Activated naive CD8-positive, alpha-beta T cell treated with anti-CD3 and anti-CD28 coated beads, Interleukin-2, amount 10 ng/mL, durations not matched to agents 7 days and 5 days (primary cell): Measurements from ENCODE around the gene GSTM4. TPM values are rescaled to one million over a fixed set of nuclear protein-coding genes. Genes with fewer than 3 reads are reported as not detected.

Experiments
- ATAC-seq: fragments of 150-1000 bp; cut with Tn5 transposase; one replicate; pipeline ENCODE4 v1.10.0; 2021; ENCODE audit warnings: low read depth, moderate library complexity
- POLR2A ChIA-PET: fragments of 350-600 bp; sonication (Branson Sonifier 250); formaldehyde crosslinking; loops from one replicate; lab custom pipeline; 2021; ENCODE audit warnings: antibody characterized with exemption; lab: Charles Lee
- DNase-seq: peaks from one replicate; pipeline ENCODE4 v3.0.0; 2021
- H3K27ac Mint-ChIP-seq: one replicate; pipeline ENCODE4 v1.8.0; 2022; ENCODE audit warnings: mild to moderate bottlenecking, mixed read lengths
- H3K27me3 Mint-ChIP-seq: one replicate; pipeline ENCODE4 v1.8.0; 2022; ENCODE audit warnings: mild to moderate bottlenecking, moderate library complexity, mixed read lengths
- H3K36me3 Mint-ChIP-seq: one replicate; pipeline ENCODE4 v1.8.0; 2021; ENCODE audit warnings: mild to moderate bottlenecking, mixed read lengths
- H3K4me1 Mint-ChIP-seq: one replicate; pipeline ENCODE4 v1.8.0; 2021; ENCODE audit warnings: mixed read lengths
- H3K4me3 Mint-ChIP-seq: one replicate; pipeline ENCODE4 v1.8.0; 2022; ENCODE audit warnings: mild to moderate bottlenecking, moderate library complexity, mixed read lengths
- H3K9me3 Mint-ChIP-seq: one replicate; pipeline ENCODE4 v1.8.0; 2021; ENCODE audit warnings: mixed read lengths
- total RNA-seq, 2 experiments: library from RNA; stranded (reverse); gene quantifications; one replicate each; pipeline ENCODE4 v1.2.3, GENCODE V29; 2021

The GSTM4 gene
- total RNA-seq, 2 experiments from 2014 or later = 5.3 to 5.9 TPM

DNA sequence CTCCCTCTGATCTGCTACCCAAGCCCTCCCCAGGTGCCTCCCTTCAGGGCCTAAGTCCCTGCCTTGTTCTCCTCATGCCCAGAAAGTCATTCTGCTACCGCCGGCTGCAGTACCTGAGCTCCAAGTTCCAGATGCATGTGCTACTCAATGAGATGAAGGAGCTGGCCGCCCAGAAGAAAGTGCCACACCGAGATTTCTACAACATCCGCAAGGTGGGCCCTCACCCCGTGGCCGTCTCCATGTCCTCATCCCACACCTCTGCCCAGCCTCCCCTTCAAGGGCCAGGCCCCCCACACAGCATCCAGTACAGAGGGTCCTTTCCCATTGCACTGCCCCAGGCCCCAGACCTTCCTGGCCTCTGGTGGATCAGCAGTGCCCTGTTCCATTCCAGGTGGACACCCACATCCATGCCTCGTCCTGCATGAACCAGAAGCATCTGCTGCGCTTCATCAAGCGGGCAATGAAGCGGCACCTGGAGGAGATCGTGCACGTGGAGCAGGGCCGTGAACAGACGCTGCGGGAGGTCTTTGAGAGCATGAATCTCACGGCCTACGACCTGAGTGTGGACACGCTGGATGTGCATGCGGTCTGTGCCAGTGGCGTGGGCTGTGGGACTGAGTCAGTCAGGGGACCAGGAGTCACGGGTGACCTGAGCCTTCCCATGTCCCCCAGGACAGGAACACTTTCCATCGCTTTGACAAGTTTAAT lies 28.1 kb upstream of the GSTM4 start:
- peak overlapping the region; percentile 1 for H3K27ac Mint-ChIP-seq
- H3K36me3 Mint-ChIP-seq = peaks cover 26% of the 10 kb centered on the region
- H3K4me1 Mint-ChIP-seq = peaks cover 27% of the 10 kb centered on the region
- H3K9me3 Mint-ChIP-seq = no peaks in the 10 kb centered on the region
- POLR2A ChIA-PET = interaction anchor here (0.7 to 1.9 kb wide), 2 partner anchors 79 to 82 kb away, joined by 3 to 8 read pairs; partner anchors contain the start of gene GNAI3
- H3K27me3 Mint-ChIP-seq = no peaks in the 10 kb centered on the region
- no peak overlapping the region for H3K4me3 Mint-ChIP-seq
- ATAC-seq = no peak
- DNase-seq = no peak

GRCh38 chr1:109628540-109629321 lies 27.2 kb upstream of the GSTM4 start:
- Mint-ChIP-seq H3K36me3 (peaks cover 23% of the 10 kb centered on the region), H3K27ac (no peak overlapping the region)
- ATAC-seq = no peak

GRCh38 chr1:109629372-109630030 lies 26.4 kb upstream of the GSTM4 start:
- ATAC-seq = no peak
- peaks cover 18% of the 10 kb centered on the region for H3K4me1 Mint-ChIP-seq
- H3K27ac Mint-ChIP-seq = no peak overlapping the region
- no peaks in the 10 kb centered on the region for H3K27me3 Mint-ChIP-seq
- POLR2A ChIA-PET = interaction anchor here (1.8 to 1.9 kb wide), 3 partner anchors 9 to 83 kb away, joined by 7 to 15 read pairs (median 9); partner anchors contain the start of genes AMPD2, GNAI3 and GNAT2
- peaks cover 23% of the 10 kb centered on the region for H3K36me3 Mint-ChIP-seq
- no peak overlapping the region for H3K4me3 Mint-ChIP-seq
- no peaks in the 10 kb centered on the region for H3K9me3 Mint-ChIP-seq
- DNase-seq = no peak

More at GRCh38 chr1:109628540-109629321, 27.2 kb upstream of the GSTM4 start:
- DNase-seq = no peak
- Mint-ChIP-seq H3K4me3 (no peak overlapping the region), H3K27me3 (no peaks in the 10 kb centered on the region), H3K9me3 (no peaks in the 10 kb centered on the region), H3K4me1 (peaks cover 19% of the 10 kb centered on the region)
- POLR2A ChIA-PET = interaction anchor here (0.7 to 1.9 kb wide), 3 partner anchors 9 to 83 kb away, joined by 3 to 9 read pairs (median 7); partner anchors contain the start of genes AMPD2, GNAI3 and GNAT2

GRCh38 chr1:109630081-109630897 lies 25.6 kb upstream of the GSTM4 start:
- Mint-ChIP-seq H3K36me3 (peaks cover 22% of the 10 kb centered on the region), H3K27me3 (no peaks in the 10 kb centered on the region), H3K9me3 (no peaks in the 10 kb centered on the region), H3K4me3 (no peak overlapping the region), H3K4me1 (peaks cover 19% of the 10 kb centered on the region), H3K27ac (no peak overlapping the region)
- POLR2A ChIA-PET = interaction anchor here (1.8 to 1.9 kb wide), 3 partner anchors 10 to 84 kb away, joined by 7 to 15 read pairs (median 9); partner anchors contain the start of genes AMPD2, GNAI3 and GNAT2
- DNase-seq (no peak), ATAC-seq (no peak)

DNA sequence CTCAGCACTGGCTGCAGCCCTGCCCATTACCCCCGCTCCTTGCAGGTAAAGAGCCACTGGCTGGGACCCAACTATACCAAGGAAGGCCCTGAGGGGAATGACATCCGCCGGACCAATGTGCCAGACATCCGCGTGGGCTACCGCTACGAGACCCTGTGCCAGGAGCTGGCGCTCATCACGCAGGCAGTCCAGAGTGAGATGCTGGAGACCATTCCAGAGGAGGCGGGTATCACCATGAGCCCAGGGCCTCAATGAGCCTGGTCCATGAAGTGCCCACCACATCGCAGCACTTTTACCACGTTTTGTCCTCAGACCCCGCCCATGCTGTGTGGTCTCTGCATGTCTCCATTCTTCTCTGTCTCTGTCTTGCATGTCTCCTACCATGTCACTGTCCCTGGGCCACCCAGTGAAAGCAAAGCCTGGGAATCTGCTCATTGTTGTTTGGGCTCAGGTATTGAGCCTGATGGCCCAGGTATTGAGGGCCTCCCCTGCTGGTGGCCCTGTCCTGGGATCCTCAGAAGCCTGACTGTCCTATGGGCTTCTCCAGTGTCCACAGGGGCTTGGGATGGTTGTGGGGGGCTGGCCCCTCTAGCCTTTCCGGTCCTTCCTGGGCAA lies 24.9 kb upstream of the GSTM4 start:
- ATAC-seq (no peak), DNase-seq (no peak)
- Mint-ChIP-seq H3K9me3 (no peaks in the 10 kb centered on the region), H3K4me1 (peaks cover 14% of the 10 kb centered on the region), H3K4me3 (no peak overlapping the region), H3K27ac (peak overlapping the region; percentile 54), H3K36me3 (peaks cover 20% of the 10 kb centered on the region), H3K27me3 (no peaks in the 10 kb centered on the region)
- POLR2A ChIA-PET = interaction anchor here (1.9 to 2.2 kb wide), 3 partner anchors 82 to 85 kb away, joined by 9 to 15 read pairs (median 9); partner anchors contain the start of gene GNAI3

DNA sequence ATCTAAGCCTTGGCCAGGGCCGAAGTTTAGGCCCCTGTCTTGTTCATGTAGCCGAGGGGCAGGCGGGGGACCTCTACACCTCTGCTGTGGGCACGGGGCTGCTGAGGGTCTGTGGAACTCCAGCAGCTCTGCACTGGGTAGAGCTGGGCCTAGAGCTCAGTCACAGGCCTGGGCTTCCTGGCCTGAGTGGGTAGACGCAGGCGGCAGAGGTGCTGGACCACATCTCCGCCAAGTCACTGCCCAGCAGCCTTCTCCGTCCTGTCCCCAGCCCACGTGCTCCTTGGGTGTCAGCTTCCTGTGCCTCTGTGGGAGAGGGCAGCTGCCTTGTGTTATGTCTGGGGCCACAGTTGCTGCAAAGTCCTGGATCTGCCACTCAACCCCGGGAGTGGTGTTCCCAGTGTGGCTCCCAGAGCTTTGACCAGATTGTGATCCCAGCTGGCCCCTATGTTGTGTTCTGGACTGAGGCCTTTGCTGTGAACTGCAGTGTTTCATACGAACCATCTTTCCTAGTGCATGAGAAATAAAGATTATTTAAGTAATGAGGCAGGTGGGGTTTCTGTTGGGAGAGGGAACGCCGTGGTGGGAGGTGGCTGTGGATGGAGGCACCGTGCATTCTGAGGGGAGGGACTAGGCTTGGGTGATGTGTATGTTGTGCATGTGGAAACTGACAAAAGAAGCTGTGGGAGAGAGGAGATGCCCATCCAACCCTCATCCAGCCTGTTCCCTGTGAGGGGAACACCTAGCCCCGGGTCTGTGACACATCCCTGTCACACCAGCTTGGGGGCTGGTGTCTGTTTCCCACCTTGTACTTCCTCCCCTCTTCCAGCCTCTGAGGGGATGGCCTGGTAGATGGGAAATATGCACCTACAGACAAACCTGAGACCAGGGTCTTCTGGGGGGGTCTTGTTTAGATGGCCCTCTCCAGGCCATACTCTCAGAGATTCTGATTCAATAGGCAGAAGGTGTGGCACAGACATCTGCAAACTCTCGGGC lies 24.1 kb upstream of the GSTM4 start:
- no peaks in the 10 kb centered on the region for H3K9me3 Mint-ChIP-seq
- H3K4me3 Mint-ChIP-seq = no peak overlapping the region
- DNase-seq (no peak), ATAC-seq (no peak)
- H3K27me3 Mint-ChIP-seq = no peaks in the 10 kb centered on the region
- POLR2A ChIA-PET = interaction anchor here (1.0 to 2.2 kb wide), 3 partner anchors 11 to 86 kb away, joined by 3 to 15 read pairs (median 9); partner anchors contain the start of gene GNAI3
- H3K36me3 Mint-ChIP-seq = peaks cover 17% of the 10 kb centered on the region
- H3K27ac Mint-ChIP-seq = no peak overlapping the region
- peaks cover 13% of the 10 kb centered on the region for H3K4me1 Mint-ChIP-seq

DNA sequence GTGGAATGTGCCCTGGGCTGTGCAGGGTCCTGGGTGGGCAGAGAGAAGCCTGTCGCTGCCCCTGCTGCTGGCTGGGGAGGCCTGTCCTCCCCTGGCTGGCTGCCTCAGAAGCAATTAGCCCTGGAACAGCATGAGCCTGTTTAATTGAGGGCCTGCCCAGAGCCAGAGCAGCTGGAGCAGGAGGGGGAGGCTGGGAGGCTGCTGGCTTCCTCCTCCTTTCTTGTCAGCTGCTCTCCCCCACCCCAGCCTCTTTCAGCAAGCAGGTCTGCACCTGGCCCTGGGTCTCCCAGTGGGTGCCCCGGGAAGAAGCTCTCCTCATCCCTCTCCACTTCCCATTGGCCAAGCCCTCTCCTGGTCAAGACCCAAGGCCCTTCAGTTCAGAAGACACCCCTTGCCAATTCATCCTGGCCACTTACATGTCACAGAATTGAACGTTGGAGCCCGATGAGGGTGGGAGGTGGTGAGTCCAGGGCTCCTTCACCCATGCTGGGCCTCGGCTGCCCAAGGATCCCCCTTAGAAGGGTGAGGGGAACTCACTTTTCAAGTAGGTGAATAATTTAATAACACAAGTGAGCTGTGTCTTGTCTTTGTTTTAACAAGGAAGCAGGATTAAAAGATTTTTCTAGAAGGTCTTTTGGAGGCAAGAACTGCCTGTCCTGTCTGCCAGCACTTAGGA lies 23.1 kb upstream of the GSTM4 start:
- H3K9me3 Mint-ChIP-seq = no peaks in the 10 kb centered on the region
- H3K4me1 Mint-ChIP-seq = peaks cover 11% of the 10 kb centered on the region
- no peak for DNase-seq
- ATAC-seq = no peak
- no peak overlapping the region for H3K4me3 Mint-ChIP-seq
- peaks cover 12% of the 10 kb centered on the region for H3K36me3 Mint-ChIP-seq
- H3K27ac Mint-ChIP-seq = peak overlapping the region; percentile 33
- POLR2A ChIA-PET = interaction anchor here (1.0 to 2.2 kb wide), 3 partner anchors 12 to 84 kb away, joined by 3 to 9 read pairs (median 3); partner anchors contain the start of gene GNAI3
- no peaks in the 10 kb centered on the region for H3K27me3 Mint-ChIP-seq

DNA sequence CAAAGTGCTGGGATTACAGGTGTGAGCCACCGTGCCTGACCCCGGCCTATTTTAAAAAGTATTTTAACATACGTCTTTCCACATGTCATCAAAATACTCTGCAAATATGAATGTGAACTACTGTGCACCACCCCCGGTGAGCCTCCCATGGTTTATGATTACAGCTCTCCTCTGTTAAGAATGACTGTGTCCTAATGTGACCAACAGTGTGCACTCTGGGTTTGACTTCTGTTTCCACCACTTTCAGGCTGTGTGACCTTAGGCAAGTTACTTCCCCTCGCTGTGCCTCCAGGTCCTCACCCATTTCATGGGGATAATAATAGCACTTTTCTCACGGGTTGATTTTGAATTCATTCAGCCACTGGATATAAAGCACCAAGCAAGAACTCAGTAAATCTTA lies 21.6 kb upstream of the GSTM4 start:
- H3K4me1 Mint-ChIP-seq = peaks cover 11% of the 10 kb centered on the region
- H3K4me3 Mint-ChIP-seq = no peak overlapping the region
- ATAC-seq (no peak), DNase-seq (no peak)
- POLR2A ChIA-PET = interaction anchor here (1.1 kb wide), 1 partner anchor 86 kb away, joined by 4 read pairs; the partner anchor contains the start of gene GNAI3
- peaks cover 10% of the 10 kb centered on the region for H3K36me3 Mint-ChIP-seq
- no peak overlapping the region for H3K27ac Mint-ChIP-seq
- no peaks in the 10 kb centered on the region for H3K9me3 Mint-ChIP-seq
- no peaks in the 10 kb centered on the region for H3K27me3 Mint-ChIP-seq

DNA sequence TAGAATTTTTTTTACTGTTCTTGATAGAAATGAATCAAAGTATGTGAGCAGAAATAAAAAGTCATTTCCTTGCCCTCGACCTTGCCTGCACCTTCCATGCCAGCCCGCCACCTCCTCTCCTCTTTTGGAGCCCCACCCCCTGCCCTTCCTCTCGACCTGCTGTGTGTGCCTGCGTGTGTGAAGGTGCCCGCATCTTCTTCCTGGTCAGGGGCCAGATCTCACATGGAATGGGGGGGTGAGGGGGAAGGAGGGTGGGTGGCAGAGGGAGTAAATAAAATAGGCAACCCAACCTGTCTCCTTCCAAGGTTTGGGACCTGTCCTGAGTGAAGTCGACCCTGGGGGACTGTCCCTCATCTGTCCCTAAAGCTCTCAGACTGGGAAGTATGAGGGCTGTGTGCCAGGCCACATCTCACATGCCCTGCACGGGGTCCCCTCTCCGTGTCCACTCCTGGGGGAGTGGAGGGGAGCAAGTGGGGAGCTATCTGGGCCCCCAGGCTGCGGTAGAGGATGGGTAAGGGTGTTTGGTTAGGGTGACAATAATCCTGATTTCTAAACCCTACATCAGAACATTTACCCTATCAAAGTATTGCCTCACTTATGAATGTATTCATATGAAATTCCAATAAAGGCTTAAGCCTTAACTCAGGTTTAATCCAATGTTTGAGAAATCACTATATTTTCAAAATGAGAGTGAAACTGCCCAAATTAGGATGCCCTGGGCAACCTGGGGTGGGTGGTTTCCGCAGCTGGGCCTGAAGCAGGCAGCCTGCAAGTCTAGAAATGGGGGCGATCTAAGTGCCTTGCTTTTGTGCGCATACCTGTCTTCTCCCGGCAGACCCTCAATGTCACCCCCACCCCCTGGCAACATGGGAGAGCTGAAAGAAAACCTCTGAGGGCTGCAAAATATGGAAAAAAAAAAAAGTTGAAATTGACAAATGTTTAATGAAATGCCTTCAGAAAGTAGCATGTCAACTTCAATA lies 20.8 kb upstream of the GSTM4 start:
- Mint-ChIP-seq H3K4me3 (no peak overlapping the region), H3K4me1 (peaks cover 13% of the 10 kb centered on the region), H3K9me3 (no peaks in the 10 kb centered on the region), H3K27me3 (peaks cover 2% of the 10 kb centered on the region), H3K27ac (peak overlapping the region; percentile 15), H3K36me3 (peaks cover 6% of the 10 kb centered on the region)
- ATAC-seq (peak; percentile 53), DNase-seq (peak; percentile 27)
- POLR2A ChIA-PET = interaction anchor here (1.0 to 1.1 kb wide), 2 partner anchors 87 kb away, joined by 3 to 4 read pairs; partner anchors contain the start of gene GNAI3

DNA sequence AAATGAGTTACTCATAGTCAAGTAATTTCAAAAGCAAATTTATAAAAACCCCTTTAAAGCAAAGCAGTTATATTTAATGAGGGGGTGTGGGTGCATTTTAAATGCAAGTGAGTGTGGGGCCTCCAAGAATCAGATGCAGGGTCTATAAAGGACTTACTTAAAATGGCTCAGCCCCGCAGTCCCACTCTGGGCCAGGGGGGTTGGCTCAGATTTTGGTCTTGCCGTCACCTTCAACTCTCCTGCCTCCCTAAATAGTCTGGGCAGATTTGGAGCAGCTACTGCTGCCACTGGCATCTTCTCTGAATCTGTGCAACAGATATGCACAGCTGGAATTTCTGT lies 20.1 kb upstream of the GSTM4 start:
- H3K27me3 Mint-ChIP-seq = peaks cover 3% of the 10 kb centered on the region
- peaks cover 14% of the 10 kb centered on the region for H3K4me1 Mint-ChIP-seq
- H3K27ac Mint-ChIP-seq = no peak overlapping the region
- DNase-seq (no peak), ATAC-seq (no peak)
- no peak overlapping the region for H3K4me3 Mint-ChIP-seq
- H3K36me3 Mint-ChIP-seq = peaks cover 5% of the 10 kb centered on the region
- POLR2A ChIA-PET = interaction anchor here (1.0 kb wide), 1 partner anchor 87 kb away, joined by 3 read pairs; the partner anchor contains the start of gene GNAI3
- H3K9me3 Mint-ChIP-seq = no peaks in the 10 kb centered on the region
